NCI-H2107 treated with DMSO at 0.1 percent for 48 hours (cell line): ENCODE results near the gene SYDE1.

Source experiments
- DNase-seq: peaks from one replicate; lab custom pipeline; 2025; ENCODE audit not compliant: unreplicated experiment; lab: John Stamatoyannopoulos, UW

The SYDE1 gene

DNA sequence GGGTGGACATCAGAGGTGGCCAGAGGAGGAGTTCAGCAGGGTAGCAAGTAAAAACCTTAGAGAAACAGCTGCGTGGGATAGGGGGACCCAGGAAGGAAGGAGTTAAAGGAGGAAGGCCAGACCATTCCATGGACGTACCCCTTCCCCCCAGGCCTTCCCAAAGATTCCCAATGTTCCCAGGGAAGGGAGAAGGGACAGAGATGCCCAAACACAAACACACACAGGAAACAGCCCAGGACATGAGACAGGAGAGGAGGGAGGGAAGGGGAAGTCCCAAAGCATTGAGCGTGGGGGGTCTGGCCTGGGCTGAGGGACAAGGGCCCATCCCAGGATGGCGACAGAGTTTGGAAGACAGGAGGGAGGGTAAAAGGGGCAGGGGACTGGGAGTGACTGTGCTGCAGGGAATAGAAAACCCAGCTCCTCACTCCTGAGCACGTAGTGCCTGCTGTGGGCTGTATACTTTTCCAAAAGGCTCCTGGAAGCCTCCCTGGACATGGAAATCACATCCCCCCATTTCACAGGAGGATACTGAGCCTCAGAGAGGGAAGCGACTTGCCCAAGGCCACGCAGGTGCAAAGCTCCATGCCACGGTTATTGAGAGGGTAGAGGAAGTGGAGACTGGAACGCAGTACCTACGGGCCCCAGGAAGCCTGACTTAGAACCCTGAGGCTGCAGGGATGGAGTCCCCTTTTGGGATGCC lies 1.1 kb downstream of the SYDE1 start:
- DNase-seq = no peak

DNA sequence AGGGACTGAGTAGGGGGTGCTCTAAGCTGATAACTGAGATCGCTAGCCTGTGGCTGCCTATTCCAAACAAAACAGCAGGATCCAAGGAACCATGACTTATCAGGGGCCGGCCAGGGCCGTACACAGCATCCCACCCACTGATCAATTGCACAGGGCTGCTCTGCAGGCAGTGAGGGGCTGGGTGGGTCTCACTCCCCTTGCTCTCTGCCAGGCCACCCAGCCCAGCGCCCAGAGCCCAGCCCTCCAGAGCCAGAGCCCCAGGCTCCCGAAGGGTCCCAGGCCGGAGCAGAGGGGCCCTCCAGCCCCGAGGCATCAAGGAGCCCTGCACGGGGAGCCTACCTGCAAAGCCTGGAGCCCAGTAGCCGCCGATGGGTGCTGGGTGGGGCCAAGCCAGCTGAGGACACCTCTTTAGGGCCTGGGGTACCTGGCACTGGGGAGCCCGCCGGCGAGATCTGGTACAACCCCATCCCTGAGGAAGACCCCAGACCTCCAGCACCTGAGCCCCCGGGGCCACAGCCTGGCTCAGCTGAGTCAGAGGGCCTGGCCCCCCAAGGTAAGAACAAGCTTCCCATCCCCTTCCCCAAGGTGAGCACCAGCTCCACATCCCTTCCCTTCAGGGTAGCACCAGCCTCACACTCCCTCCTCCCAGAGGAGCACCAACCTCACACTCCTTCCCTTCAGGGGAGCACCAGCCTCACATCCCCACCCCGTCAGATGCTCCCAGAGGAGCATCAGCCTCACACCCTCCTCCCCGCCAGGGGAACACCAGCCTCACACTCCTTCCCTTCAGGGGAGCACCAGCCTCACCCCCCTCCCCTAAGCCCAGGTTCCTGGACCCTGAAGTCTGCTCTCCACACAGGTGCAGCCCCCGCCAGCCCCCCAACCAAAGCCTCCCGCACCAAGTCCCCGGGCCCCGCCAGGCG lies 1.9 kb downstream of the SYDE1 start:
- DNase-seq = no peak

DNA sequence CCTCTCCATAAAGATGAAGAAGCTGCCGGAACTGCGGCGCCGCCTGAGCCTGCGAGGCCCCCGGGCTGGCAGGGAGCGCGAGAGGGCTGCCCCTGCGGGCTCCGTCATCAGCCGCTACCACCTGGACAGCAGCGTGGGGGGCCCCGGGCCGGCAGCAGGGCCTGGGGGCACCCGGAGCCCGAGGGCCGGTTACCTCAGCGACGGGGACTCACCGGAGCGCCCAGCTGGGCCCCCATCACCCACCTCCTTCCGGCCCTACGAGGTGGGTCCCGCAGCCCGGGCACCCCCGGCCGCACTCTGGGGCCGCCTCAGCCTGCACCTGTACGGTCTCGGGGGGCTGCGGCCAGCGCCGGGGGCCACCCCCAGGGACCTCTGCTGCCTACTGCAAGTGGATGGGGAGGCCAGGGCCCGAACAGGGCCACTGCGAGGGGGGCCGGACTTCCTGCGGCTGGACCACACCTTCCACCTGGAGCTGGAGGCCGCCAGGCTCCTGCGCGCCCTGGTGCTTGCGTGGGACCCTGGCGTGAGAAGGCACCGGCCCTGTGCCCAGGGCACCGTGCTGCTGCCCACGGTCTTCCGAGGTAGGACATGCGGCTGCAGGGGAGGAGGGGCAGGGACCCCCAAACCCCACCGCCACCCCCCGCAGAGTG lies 2.7 kb downstream of the SYDE1 start:
- DNase-seq = no peak

DNA sequence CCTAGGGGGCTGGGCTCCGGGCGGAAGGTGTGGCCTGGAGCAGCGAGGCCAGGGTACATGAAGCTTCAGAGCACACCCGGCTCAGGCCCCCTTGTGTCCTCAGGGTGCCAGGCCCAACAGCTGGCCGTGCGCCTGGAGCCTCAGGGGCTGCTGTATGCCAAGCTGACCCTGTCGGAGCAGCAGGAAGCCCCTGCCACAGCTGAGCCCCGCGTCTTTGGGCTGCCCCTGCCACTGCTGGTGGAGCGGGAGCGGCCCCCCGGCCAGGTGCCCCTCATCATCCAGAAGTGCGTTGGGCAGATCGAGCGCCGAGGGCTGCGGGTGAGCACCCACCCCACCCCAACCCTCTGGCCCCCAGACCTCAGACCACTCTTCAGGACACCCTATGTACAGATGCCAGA lies 3.2 kb downstream of the SYDE1 start:
- no peak for DNase-seq

DNA sequence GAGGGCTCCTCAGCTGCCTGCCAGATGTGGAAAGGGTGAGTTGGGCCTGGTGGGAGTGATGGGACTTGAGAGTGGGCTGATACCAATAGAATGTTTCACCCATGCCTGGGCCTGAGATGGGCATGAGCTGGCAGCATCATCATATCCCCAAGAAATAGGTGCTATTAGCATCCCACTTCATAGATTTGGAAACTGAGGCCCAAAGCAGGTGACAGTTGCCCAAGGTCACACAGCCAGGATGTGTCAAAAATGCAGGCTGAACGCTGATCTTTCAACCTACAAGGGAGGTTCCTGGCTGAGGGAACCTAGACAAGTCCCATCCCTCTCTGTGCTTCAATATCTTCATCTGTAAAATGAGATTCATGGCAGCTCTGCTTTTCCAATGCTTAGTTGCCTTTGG lies 4.6 kb downstream of the SYDE1 start:
- DNase-seq = no peak

DNA sequence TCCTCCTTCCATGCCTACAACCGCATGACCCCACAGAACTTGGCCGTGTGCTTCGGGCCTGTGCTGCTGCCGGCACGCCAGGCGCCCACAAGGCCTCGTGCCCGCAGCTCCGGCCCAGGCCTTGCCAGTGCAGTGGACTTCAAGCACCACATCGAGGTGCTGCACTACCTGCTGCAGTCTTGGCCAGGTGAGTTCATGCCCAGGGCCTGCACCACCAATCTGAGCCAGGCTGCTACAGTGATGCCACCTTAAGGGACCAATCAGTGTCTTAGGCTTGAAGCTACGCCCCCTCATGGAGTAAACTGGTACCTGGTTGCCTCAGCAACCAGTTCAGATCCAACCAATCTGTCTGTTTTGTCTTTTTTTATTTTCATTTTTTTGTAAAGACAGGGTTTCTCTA lies 5.2 kb downstream of the SYDE1 start:
- no peak for DNase-seq

DNA sequence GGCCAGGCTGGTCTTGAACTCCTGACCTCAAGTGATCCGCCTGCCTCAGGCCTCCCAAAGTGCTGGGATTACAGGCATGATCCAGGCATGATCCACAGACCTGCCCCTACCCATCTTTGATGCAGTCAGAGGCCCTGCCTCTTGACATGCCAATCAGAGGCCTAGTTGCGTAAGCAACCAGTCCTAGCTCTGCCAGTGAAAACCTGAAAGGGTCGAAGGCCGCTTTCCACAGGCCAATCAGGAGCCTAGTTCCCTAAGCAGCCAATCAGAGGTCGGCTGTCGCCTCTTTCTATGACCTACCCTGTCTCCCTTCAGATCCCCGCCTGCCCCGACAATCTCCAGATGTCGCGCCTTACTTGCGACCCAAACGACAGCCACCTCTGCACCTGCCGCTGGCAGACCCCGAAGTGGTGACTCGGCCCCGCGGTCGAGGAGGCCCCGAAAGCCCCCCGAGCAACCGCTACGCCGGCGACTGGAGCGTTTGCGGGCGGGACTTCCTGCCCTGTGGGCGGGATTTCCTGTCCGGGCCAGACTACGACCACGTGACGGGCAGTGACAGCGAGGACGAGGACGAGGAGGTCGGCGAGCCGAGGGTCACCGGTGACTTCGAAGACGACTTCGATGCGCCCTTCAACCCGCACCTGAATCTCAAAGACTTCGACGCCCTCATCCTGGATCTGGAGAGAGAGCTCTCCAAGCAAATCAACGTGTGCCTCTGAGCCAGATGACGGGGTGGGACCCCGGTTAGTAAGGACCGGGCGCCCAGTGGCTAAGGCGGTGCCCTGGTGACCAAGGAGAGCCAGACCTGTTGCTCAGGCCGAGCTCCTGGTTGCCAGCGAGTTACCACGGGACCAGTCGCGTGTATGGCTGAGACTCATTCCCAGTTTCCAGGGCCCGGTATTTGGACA lies 6.3 kb downstream of the SYDE1 start:
- DNase-seq = no peak

DNA sequence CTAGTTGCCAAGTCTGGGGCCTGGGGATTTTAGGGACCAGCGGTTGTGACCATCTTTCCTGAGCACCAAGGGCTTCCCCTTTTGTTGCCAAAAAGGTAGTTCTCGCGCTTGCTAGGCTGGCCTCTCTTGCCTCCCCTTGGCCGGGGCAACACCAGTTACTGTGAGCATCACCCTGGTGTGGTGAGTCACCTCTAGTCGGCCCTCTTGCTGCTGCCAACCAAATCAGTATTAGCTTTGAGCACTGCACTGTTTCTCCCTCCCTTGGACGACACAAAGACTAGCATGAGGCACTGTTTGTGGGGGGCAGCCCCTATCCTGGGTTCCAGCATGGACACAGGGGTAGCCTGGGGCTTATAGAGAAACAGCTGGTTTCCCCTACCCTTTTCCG lies 6.9 kb downstream of the SYDE1 start:
- DNase-seq = no peak

DNA sequence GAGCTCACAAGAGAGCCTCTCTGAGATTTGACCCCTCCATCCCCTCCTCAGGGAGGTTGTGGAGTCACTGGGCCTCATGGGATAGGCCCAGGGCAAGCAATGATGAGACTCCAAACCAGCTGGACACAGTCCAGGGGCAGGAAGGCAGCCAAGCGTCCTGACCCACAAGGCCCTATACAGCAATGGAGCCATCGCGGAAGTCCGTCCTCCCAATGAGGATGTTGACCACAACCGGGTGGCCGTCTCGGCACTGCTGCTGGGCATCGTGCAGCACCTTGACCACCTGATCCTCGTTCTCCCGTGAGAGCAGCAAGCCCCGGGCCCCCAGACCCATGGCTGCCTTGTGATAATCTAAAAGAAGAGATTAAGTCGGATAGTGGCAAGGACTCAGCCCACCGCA lies 7.9 kb downstream of the SYDE1 start:
- DNase-seq = no peak

DNA sequence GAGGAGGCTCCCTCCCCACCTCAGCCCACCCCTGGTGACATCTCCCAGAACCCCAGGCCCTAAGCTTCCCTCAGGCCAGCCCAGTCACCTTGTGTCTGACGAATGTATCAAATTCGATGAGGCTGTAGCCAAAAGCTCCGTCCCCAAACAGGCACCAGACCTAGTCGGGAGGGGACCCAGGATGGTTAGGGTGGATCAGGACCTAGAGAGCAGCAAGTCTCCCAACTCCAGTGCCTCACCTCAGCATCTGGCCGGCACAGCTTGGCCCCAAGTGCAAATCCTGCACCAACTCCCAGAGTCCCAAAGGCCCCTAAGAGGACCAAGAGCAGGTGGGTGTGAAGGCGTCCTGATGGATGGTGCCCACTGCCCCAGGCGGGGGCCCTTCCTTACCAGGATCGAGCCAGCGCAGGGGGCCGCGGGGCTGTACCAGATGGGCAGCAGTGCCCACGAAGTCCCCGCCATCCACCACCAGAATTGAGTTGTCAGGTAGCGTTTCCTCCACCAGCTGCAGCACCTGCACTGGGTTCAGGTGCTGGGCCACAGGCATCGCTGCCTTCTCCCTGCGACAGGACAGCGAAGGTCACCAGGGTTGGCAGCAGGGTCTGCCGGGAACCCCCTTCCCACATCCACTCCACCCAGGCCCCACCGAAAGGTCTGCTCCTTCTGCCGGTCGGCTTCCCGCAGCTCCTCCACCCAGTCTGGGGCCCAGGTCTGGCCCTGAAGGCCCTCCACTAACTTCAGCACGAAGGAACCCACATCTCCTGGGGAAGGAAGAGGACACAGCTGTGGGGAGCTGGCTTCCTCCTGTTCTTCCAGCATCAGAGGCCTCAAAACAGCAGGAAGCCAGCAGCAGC lies 8.8 kb downstream of the SYDE1 start:
- no peak for DNase-seq

DNA sequence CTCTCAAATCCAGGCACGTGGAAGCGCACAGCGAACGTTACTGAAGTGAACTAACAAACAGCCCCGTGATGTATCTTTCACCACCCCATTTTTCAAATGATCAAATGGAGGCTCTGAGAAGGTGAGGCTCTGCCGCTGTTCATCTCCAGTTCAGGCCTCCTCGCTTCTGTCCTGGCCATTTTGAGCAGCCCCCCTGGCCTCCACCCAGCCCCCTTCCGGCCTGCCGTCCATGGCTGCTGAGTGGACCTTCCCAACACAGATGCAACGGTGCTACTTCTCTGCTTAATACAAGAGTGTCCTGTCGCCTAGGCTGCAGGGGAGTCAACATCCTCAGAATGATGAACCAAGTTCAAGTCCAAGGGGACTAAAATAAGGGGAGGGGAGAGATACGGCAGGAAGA lies 9.7 kb downstream of the SYDE1 start:
- no peak for DNase-seq

DNA sequence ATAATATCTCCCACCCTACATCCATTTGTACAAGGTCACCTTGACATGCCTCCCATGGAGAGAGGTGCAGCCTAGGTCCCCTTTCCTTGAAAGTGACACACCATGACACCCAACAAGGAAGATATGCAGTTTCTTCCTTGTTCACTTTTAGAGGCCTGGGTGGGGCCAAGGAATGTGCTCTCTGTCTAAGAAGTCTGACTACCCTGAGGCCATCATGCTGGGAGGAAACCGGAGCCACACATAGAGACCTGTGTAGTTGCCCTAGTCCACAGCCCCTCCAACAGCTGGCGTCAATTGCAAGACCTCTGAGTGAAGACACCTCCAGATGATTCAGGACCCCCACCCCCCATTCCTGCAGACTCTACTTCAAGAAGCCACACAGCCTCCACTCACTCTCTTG lies 11.0 kb downstream of the SYDE1 start:
- DNase-seq = no peak

DNA sequence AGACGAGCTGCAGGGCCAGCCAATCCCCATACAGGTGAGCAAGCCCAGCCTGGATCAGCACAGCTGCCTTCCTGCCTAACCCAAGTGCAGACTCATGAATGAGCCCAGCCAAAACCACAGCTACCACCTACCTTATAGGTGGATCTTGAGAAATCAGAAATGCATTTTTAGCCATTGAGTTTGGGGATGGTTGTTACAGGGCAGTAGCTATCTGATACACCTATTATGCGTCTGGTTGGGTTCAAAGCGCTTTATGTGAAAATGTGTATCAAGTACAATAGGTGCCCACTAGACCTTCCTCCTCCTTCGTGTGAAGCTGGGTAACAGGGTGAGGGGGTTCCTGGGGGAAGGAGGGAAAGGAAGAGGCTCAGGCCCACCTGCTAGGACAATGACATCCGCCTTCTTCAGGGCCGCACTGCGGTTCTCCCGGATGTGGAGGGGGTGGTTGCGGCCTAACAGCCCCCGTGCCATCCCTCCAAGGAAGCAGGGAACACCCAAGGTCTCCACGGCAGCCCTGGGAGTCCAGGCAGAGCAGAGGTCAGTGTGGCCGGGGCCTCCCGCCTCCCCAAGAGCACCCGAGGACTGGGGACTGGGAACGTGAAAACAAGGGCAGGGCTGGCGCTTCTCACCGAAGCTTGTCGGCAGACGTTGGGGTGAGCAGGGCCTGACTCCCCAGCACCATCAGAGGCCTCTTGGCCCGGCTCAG lies 11.7 kb downstream of the SYDE1 start:
- no peak for DNase-seq

DNA sequence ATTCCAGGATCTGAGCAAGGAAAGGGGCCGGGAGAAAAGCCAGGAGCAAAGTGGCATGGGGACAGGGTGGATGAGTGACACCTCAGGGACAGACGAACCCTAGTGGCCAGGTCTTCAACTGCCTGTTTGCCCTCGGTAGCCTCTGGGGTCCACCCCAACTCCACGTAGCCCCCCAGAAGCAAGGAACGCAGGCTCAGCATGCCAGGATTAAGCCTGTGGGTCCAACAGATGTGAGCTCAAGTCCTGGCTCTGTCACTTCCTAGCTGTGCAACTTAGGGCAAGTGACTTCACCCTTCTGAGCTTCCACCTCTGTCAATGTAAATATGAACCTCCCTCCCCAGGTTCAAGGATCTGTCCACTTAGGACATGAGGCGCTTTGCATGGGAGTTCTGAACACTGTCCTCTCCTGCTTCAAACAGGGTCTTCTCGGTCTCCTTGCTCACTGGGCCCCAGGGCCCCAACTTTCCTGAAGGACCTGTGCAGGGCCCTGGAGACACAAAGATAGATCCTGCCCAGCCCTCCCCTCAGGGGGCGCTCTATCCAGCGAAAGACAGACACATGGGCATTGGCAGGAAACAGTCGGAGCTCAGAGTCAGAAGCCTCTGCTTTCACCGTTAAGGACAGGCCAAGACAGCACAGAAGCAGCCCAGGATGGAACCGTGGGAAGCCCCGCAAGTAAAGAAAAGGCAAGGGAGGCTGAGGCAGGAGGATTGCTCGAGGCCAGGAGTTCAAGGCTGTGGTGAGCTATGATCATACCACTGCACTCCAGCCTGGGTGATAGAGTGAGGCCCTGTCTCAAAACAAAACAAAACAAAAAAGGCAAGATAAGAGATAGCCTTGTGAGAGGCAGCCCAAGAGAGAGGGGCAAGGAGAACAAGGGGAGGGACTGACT lies 13.2 kb downstream of the SYDE1 start:
- DNase-seq = no peak

DNA sequence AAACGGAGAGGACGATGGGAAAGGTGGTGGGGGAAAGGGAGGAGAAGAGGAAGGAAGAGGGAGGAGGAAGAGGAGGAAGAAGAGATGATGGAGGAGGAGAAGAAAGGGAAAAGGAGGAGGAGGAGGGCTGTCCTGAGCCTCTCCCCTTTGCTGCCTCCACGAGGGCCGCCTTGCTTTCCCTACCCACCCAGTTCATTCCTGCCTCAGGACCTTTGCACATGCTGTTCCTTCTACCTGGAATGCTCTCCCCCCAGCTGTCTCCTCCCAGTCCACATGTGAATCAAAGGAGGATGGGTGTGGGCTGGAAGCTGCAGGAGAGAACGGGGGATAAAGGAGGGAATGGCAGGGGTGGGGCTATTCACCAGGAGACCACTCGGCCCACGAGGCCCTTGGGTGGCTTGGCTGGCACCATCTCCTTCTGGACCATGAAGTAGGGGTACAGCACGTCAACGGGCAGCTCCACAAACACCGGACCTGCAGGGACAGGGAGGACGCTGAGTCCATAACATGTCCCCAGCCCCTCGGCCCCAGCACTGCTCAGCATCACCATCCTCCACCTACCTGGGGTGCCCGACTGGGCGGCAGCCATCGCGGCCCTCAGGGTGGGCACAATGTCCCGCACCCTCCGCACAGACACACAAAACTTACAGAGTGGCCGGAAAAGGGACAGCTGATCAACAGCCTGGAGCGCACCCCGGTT lies 15.3 kb downstream of the SYDE1 start:
- no peak for DNase-seq

DNA sequence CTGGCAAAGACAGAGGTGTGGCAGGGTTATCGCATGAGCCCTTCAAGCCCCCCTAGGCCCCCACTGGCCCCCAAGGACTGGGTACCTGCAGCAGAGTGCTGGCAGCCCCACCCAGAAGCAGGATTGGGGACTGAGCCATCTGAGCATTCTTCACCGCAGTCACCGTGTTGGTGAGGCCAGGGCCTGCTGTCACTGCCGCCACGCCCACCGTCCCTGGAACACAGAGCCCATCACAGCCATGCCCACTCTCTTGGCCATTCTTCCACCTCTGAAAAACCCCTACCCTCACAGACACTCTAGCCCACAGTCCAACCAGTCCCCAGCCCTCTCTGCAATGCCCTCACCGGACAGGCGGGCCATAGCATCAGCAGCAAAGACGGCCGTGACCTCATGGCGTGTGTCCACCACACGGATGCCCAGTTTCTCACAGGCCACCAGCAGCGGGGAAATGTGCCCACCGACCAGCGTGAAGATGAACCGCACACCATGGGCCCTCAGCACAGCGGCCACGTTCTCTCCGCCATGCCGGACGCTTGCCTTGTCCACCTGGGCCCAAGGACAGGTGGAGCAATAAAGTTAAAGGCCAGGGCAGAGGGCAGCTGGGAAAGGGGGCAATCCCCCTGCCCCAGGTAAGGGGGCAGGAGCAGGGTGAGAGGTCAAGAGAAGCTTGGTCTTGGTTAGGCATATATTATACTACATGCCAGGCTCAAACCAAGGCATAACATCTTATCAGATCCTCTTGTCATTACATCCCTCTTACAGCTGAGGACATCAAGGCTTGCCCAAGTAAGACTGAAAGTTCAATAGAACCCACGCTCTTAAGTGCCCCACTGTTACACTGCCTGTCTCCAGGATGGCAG lies 16.1 kb downstream of the SYDE1 start:
- DNase-seq = no peak

DNA sequence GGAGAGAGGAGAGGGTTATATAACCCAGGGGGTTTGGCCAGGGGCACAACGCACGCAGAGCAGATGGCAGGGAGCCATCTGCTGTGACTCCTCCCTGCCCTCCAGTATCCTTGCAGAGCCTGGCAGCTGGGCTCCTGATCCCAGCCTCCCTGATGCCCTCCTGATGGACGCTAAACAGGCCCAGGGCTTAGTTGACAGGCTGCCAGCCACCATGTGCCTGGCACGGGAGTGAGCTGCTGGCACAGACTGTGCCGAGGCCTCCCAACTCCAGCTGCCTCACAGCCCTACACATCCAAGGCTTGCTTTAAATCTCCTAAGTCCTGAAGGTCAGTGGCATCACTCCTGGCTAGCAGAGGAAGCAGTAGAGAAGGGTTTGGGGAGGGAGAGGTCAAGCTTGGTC lies 16.7 kb downstream of the SYDE1 start:
- no peak for DNase-seq
